DMS153 (cell line): ENCODE results near the gene PRPF38A.

Source experiments
- DNase-seq: peaks from one replicate; lab custom pipeline; 2025; lab: John Stamatoyannopoulos, UW

PRPF38A gene

GRCh38 chr1:52399629-52400028, 4.8 kb upstream of the PRPF38A start:
- no peak for DNase-seq

GRCh38 chr1:52400131-52400530, 4.3 kb upstream of the PRPF38A start:
- DNase-seq: no peak

GRCh38 chr1:52402860-52403240, 1.6 kb upstream of the PRPF38A start:
- no peak for DNase-seq

- DNase-seq: peak; percentile 17
Observed at GRCh38 chr1:52403566-52404115, 761 bp upstream of the PRPF38A start.

GRCh38 chr1:52404975-52405338, 555 bp downstream of the PRPF38A start:
- DNase-seq: no peak

GRCh38 chr1:52413410-52413989, 9.1 kb downstream of the PRPF38A start:
- no peak for DNase-seq

- DNase-seq: no peak
Observed at GRCh38 chr1:52414942-52415341, 10.5 kb downstream of the PRPF38A start.

- no peak for DNase-seq
Observed at GRCh38 chr1:52416811-52417210, 12.4 kb downstream of the PRPF38A start.

- DNase-seq: no peak
Observed at GRCh38 chr1:52420713-52421112, 16.3 kb downstream of the PRPF38A start.

- DNase-seq: no peak
Observed at GRCh38 chr1:52423055-52423454, 18.7 kb downstream of the PRPF38A start.

- DNase-seq: no peak
Observed at GRCh38 chr1:52423771-52424170, 19.4 kb downstream of the PRPF38A start.

GRCh38 chr1:52424231-52424636, 19.8 kb downstream of the PRPF38A start:
- no peak for DNase-seq

- no peak for DNase-seq
Observed at GRCh38 chr1:52424813-52425212, 20.4 kb downstream of the PRPF38A start.

GRCh38 chr1:52426371-52426770, 22.0 kb downstream of the PRPF38A start:
- no peak for DNase-seq

- DNase-seq: no peak
Observed at GRCh38 chr1:52427152-52427551, 22.8 kb downstream of the PRPF38A start.

GRCh38 chr1:52432807-52433206, 28.4 kb downstream of the PRPF38A start:
- no peak for DNase-seq

GRCh38 chr1:52435211-52435610, 30.8 kb downstream of the PRPF38A start:
- no peak for DNase-seq

- no peak for DNase-seq
Observed at GRCh38 chr1:52435650-52436049, 31.2 kb downstream of the PRPF38A start.

GRCh38 chr1:52436817-52437216, 32.4 kb downstream of the PRPF38A start:
- DNase-seq: no peak

GRCh38 chr1:52439976-52440375, 35.6 kb downstream of the PRPF38A start:
- DNase-seq: no peak

GRCh38 chr1:52444463-52444862, 40.1 kb downstream of the PRPF38A start:
- no peak for DNase-seq

GRCh38 chr1:52454127-52454526, 49.7 kb downstream of the PRPF38A start:
- no peak for DNase-seq

- no peak for DNase-seq
Observed at GRCh38 chr1:52454779-52455178, 50.4 kb downstream of the PRPF38A start.

- no peak for DNase-seq
Observed at GRCh38 chr1:52455686-52456085, 51.3 kb downstream of the PRPF38A start.
